Spleen (tissue), 11 donors: ENCODE data around the gene ZNF766. TPM values are rescaled to one million over a fixed set of nuclear protein-coding genes. Genes with fewer than 3 reads are reported as not detected.
A peak's percentile ranks its signal among the peaks of the same experiment; 100 is the strongest.
"Not testable (repeated sequence)": the region's sequence is repeated elsewhere in the genome, so short reads cannot be mapped to it uniquely, and the experiment has no call there.

ENCODE experiments used
- DNase-seq: peaks from one replicate; pipeline ENCODE4 v3.0.0-alpha.2; 2020
- H3K27ac ChIP-seq, 8 donors: fragments of 200-600 bp; sonication (generic) in 7 of 8; 1 replicate in 4 of 8; 2 replicates in 4 of 8; pipeline versions ENCODE4 v1.5.0 to v1.8.0; 2016 to 2021; ENCODE audit warnings: inconsistent platforms in 4 of 8, mild to moderate bottlenecking in 4 of 8, moderate library complexity in 1 of 8
- H3K27me3 ChIP-seq, 7 donors: fragments of 200-600 bp; sonication (generic) in 6 of 7; replicated peaks in 1 of 7; 1 replicate in 4 of 7; 2 replicates in 3 of 7; pipeline versions ENCODE4 v1.5.0 to v1.8.0; 2016 to 2021; ENCODE audit warnings: inconsistent platforms in 3 of 7, mild to moderate bottlenecking in 1 of 7
- H3K36me3 ChIP-seq, 6 donors: fragments of 200-600 bp; sonication (generic) in 5 of 6; 1 replicate in 4 of 6; 2 replicates in 2 of 6; pipeline versions ENCODE4 v1.5.0 to v1.8.0; 2016 to 2021; ENCODE audit warnings: inconsistent platforms in 2 of 6
- H3K4me1 ChIP-seq, 6 donors: fragments of 200-600 bp; sonication (generic) in 5 of 6; 1 replicate in 3 of 6; 2 replicates in 3 of 6; pipeline versions ENCODE4 v1.5.0 to v1.8.0; 2016 to 2021; ENCODE audit warnings: inconsistent platforms in 3 of 6
- H3K4me3 ChIP-seq, 8 donors: fragments of 200-600 bp; sonication (generic) in 7 of 8; 1 replicate in 4 of 8; 2 replicates in 4 of 8; pipeline versions ENCODE4 v1.5.0 to v1.8.0; 2016 to 2021; ENCODE audit warnings: inconsistent platforms in 4 of 8, mild to moderate bottlenecking in 4 of 8, moderate library complexity in 2 of 8
- H3K9me3 ChIP-seq, 8 donors: fragments of 200-600 bp; sonication (generic) in 7 of 8; 1 replicate in 4 of 8; 2 replicates in 4 of 8; pipeline versions ENCODE4 v1.5.0 to v1.8.0; 2016 to 2021; ENCODE audit warnings: inconsistent platforms in 4 of 8
- POLR2A ChIP-seq, 3 donors: fragments of 450-650 bp; IDR thresholded peaks; one replicate each; pipeline ENCODE4 v1.5.1; 2017; ENCODE audit warnings: antibody characterized with exemption in 3 of 3, mild to moderate bottlenecking in 1 of 3
- POLR2AphosphoS5 ChIP-seq, 3 donors: sonication (generic); formaldehyde crosslinking; IDR thresholded peaks; one replicate each; pipeline ENCODE4 v1.5.1; 2017; ENCODE audit warnings: antibody characterized with exemption in 3 of 3
- WGBS, 5 donors: extraction: QIAGEN DNeasy Blood & Tissue Kit in 3 of 5; methylation state at CpG; one replicate each; pipeline versions ENCODE4 v1.1.5 to v1.1.7; 2013 to 2018; 5-methylcytosine and 5-hydroxymethylcytosine counted together
- intact Hi-C: fragments of 100-400 bp; cut with DNase I; formaldehyde crosslinking; loops from one replicate; pipeline ENCODE4 v1.15.0; 2023; ENCODE audit warnings: low total_unique reads
- polyA plus RNA-seq, 3 donors: library from polyadenylated mRNA; stranded (reverse); fragments of 200-250 nt; gene quantifications; one replicate each; pipeline ENCODE4 v1.2.1, GENCODE V29; 2013
- total RNA-seq, 7 donors: library from RNA; depleted of rRNA in 3 of 7; stranded (reverse); fragments of >200 nt in 3 of 7; fragmentation: NEBNext Ultra II Directional in 4 of 7; extraction: Animal tissue kit (Norgen Biotek cat#: 25700) in 4 of 7; gene quantifications; one replicate each; pipeline versions ENCODE4 v1.1.0 to v1.2.1, GENCODE V29; 2016 to 2021
- TF ChIP-seq, protein P1 (sequence below), 11 experiments: fragments of 200-600 bp in 7 of 11; fragments of 450-650 bp in 4 of 11; sonication (generic) in 4 of 11; IDR thresholded peaks in 8 of 11; conservative IDR thresholded peaks in 3 of 11; 1 replicate in 7 of 11; 2 replicates in 4 of 11; pipeline versions ENCODE4 v1.4.0 to v1.8.0; 2016 to 2021; ENCODE audit warnings: antibody characterized with exemption in 11 of 11, inconsistent platforms in 4 of 11, mild to moderate bottlenecking in 1 of 11
- donor health status: healthy with polysubstance abuse.
- donor health status: DM: no; HTN: no; CAD: no; lungs with moderate emphysema.
- donor health status: DM: no; HTN: no; CAD: no.
- donor health status: Bipolar disorder and iron deficiency.
- donor health status: healthy.
- donor health status: DM: no; HTN: no; CAD: no.
- donor health status: DM: yes; HTN: yes; CAD: no.

ZNF766 gene
- total and polyA plus RNA-seq, 10 donors = 4.2 to 24.9 (median 14.4) TPM

DNA sequence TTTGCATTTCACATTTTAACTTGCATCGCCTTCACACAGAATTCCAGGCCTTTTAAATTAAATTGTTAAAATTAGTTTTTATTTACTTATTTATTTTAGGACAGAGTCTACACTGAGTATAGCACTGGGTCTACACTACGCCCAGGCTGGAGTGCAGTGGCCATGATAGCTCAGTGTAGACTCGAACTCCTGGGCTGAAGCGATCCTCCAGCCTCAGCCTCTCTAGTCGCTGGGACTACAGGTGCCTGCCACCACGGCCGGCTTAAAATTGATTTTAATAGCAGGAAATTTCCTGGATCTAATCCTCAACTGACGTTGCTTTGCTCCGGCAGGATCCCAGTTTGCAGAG is 66.4 kb downstream of the ZNF766 start:
- WGBS, 5 donors = 56 to 83% (median 58%) methylated on average over 6 to 9 of the region's 9 CpGs

DNA sequence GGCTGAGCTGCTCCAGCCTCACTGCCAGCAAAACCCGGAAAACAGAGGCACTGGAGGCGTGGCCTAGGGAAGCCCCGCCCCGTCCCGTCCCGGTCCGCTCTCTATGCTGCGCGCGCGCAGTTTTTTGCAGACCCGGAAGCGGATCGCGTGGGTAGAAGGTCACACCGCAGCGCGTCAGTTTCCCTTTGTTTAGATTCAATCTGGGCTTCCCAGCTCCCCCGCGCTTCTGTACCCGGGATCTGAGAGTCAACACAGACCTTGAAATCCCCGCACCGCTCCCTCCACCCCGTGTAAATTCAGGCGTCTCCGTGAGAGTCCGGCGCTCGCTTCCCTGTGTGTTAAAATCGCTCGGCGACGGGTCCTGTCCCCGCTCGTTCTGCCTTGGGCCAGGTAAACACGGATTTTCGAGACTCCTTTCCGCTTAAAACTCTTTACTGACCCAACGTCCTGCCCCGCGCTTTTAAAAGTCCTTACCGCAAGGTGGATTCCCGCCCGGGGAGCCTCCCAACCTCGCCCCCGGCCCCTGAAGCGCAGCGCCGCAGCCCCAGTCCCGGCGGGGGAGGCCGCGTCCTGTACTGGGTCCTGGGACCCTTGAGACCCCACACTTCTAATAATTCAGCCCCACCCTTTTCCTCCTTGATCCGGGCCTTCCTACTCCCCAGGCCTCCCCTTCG is 66.9 kb downstream of the ZNF766 start, which contains the start of gene ZNF610:
TSS of gene ZNF610 (plus strand) at position 127 of the 674 bp plus-strand sequence. CDS start 12,930 bp downstream, outside the sequence.
- Histone ChIP-seq H3K4me3 (peak within 1 kb of the TSS; percentile 52 to 85 (median 72)), H3K36me3 (peaks cover 0 to 18% (median 0%) of the 10 kb centered on the region in 6 donors), H3K4me1 (peaks cover 0 to 14% (median 10%) of the 10 kb centered on the region in 6 donors), H3K27ac (peak within 1 kb of the TSS; percentile 65 to 89 (median 82)), H3K9me3 (peaks cover 6 to 92% (median 59%) of the 10 kb centered on the region in 8 donors), H3K27me3 (no peaks in the 10 kb centered on the region)
- TF ChIP-seq, protein P1, sequence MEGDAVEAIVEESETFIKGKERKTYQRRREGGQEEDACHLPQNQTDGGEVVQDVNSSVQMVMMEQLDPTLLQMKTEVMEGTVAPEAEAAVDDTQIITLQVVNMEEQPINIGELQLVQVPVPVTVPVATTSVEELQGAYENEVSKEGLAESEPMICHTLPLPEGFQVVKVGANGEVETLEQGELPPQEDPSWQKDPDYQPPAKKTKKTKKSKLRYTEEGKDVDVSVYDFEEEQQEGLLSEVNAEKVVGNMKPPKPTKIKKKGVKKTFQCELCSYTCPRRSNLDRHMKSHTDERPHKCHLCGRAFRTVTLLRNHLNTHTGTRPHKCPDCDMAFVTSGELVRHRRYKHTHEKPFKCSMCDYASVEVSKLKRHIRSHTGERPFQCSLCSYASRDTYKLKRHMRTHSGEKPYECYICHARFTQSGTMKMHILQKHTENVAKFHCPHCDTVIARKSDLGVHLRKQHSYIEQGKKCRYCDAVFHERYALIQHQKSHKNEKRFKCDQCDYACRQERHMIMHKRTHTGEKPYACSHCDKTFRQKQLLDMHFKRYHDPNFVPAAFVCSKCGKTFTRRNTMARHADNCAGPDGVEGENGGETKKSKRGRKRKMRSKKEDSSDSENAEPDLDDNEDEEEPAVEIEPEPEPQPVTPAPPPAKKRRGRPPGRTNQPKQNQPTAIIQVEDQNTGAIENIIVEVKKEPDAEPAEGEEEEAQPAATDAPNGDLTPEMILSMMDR (IDR thresholded peaks at IDR 0.05 in 8 of 11, conservative IDR thresholded peaks at IDR 0.05 in 3 of 11) = no peak
- TF ChIP-seq POLR2A (IDR thresholded peaks at IDR 0.05) (peak in 1 of 3 donors; percentile 2), POLR2AphosphoS5 (IDR thresholded peaks at IDR 0.05) (peak; percentile 88 to 92 (median 90))
- intact Hi-C loops = no loop called here
- DNase-seq = peak; percentile 92
- WGBS, 5 donors = 0 to 2% (median 1%) methylated on average over 40 to 55 of the region's 55 CpGs

More for the DNA sequence above, 66.4 kb downstream of the ZNF766 start:
- H3K27me3 ChIP-seq = no peaks in the 10 kb centered on the region
- intact Hi-C loops = no loop called here
- H3K9me3 ChIP-seq = peaks cover 11 to 92% (median 63%) of the 10 kb centered on the region in 8 donors
- peaks cover 0 to 14% (median 10%) of the 10 kb centered on the region in 6 donors for H3K4me1 ChIP-seq
- H3K27ac ChIP-seq = peak overlapping the region; percentile 65 to 89 (median 82)
- TF ChIP-seq POLR2AphosphoS5 (IDR thresholded peaks at IDR 0.05) (no peak), POLR2A (IDR thresholded peaks at IDR 0.05) (peak in 1 of 3 donors; percentile 28)
- TF ChIP-seq, protein P1 (IDR thresholded peaks at IDR 0.05 in 8 of 11, conservative IDR thresholded peaks at IDR 0.05 in 3 of 11) = no peak
- H3K4me3 ChIP-seq = peak overlapping the region; percentile 52 to 85 (median 72)
- DNase-seq = no peak
- peaks cover 0 to 18% (median 0%) of the 10 kb centered on the region in 6 donors for H3K36me3 ChIP-seq

DNA sequence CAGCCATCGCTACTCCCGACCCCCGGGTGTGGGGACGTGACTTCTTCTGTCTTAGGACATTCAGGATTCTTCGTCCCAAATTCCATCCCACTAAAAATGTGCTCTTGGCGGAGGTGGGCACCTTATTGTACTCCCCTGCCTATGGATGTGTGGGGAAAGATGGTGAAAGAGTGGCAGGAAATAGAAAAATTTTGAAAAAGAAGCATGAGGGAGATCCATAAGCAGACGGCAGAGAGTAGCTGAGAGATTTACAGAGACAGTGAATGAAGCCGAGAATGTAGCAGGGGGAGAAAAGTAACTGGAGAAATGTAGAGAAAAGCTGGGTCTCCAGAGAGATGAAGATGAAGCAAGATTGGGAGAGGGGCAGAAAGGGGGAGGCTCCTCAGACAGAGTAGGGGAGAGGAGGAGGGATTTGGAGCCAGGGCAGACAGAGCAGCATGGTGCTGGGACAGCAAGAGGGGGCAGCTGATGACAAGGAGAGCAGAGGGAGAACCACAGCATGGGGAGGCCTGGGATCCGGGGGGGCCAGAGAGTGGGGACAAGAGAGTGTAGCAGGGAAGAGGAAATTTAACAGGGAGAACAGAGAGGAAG is 67.5 kb downstream of the ZNF766 start:
- intact Hi-C loops = no loop called here
- Histone ChIP-seq H3K27me3 (no peaks in the 10 kb centered on the region), H3K36me3 (peaks cover 0 to 18% (median 0%) of the 10 kb centered on the region in 6 donors), H3K9me3 (peaks cover 0 to 92% (median 54%) of the 10 kb centered on the region in 8 donors), H3K27ac (peak overlapping the region; percentile 65 to 89 (median 82)), H3K4me1 (peaks cover 0 to 14% (median 10%) of the 10 kb centered on the region in 6 donors), H3K4me3 (peak overlapping the region; percentile 52 to 85 (median 72))
- WGBS, 5 donors = 4 to 7% (median 5%) methylated on average over 9 of the region's 9 CpGs
- no peak for DNase-seq
- no peak for TF ChIP-seq POLR2A (IDR thresholded peaks at IDR 0.05)
- TF ChIP-seq, protein P1 (IDR thresholded peaks at IDR 0.05 in 8 of 11, conservative IDR thresholded peaks at IDR 0.05 in 3 of 11) = no peak
- TF ChIP-seq POLR2AphosphoS5 (IDR thresholded peaks at IDR 0.05) = no peak

DNA sequence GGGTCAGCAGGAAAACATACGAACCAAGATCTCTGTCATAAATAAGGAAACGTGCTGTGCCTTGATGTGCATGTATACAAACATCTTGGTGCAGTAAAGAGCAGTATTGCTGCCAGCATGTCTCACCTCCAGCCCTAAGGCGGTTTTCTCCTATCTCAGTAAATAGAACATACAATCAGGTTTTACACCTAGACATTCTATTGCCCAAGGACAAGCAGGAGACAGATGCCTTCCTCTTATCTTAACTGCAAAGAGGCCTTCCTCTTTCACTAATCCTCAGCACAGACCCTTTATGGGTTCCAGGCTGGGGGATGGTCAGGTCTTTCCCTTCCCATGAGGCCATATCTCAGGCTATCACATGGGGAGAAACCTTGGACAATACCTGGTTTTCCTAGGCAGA is 69.6 kb downstream of the ZNF766 start:
- Histone ChIP-seq H3K36me3 (peaks cover 0 to 13% (median 0%) of the 10 kb centered on the region in 6 donors), H3K4me1 (peaks cover 0 to 15% (median 10%) of the 10 kb centered on the region in 6 donors), H3K9me3 (peaks cover 0 to 82% (median 36%) of the 10 kb centered on the region in 8 donors)
- H3K27me3 ChIP-seq, H3K4me3 ChIP-seq, DNase-seq, H3K27ac ChIP-seq, intact Hi-C loops: not testable (repeated sequence)
- 89 to 96% (median 94%) methylated on average over 3 of the region's 3 CpGs for WGBS, 5 donors
